PC-9 (cell line): Measurements from ENCODE around the gene MRPL34. TPM values are rescaled to one million over a fixed set of nuclear protein-coding genes. Genes with fewer than 3 reads are reported as not detected.

ENCODE experiments used
- BruUV-seq: library from RNA; stranded (reverse); fragments of 400-500 nt; replicated peaks from 2 replicates; lab custom pipeline; 2021; lab: Mats Ljungman, UMichigan
- CTCF ChIA-PET: fragments of 300-600 bp; sonication (Branson Sonifier 250); formaldehyde crosslinking; loops from one replicate; lab custom pipeline; 2022; ENCODE audit warnings: antibody characterized with exemption; lab: Charles Lee
- POLR2A ChIA-PET: fragments of 300-600 bp; sonication (Branson Sonifier 250); formaldehyde crosslinking; loops from one replicate; lab custom pipeline; 2022; ENCODE audit warnings: antibody characterized with exemption; ENCODE audit not compliant: unreplicated experiment; lab: Charles Lee
- DNase-seq, 2 experiments: peaks; one replicate each; pipeline versions ENCODE4 v3.0.0 to v3.0.0-alpha.2; 2015 to 2022; ENCODE audit warnings: mixed read lengths in 1 of 2
- H2AFZ ChIP-seq: fragments of 200-600 bp; sonication (generic); 2 replicates; pipeline ENCODE4 v1.8.1; 2017; ENCODE audit warnings: antibody characterized with exemption
- H3F3A ChIP-seq: fragments of 200-600 bp; sonication (generic); 2 replicates; pipeline ENCODE4 v1.8.1; 2017; ENCODE audit warnings: antibody characterized with exemption, mild to moderate bottlenecking, low read depth; ENCODE audit not compliant: insufficient read depth
- H3K27ac ChIP-seq: fragments of 200-600 bp; sonication (generic); 2 replicates; pipeline ENCODE4 v1.6.1; 2016; ENCODE audit warnings: mixed run types
- H3K27me3 ChIP-seq: fragments of 200-600 bp; sonication (generic); 2 replicates; pipeline ENCODE4 v1.6.1; 2016; ENCODE audit warnings: low read depth, mixed run types; ENCODE audit not compliant: insufficient read depth
- H3K36me3 ChIP-seq: fragments of 200-600 bp; sonication (generic); 2 replicates; pipeline ENCODE4 v1.6.1; 2016; ENCODE audit warnings: low read depth, mixed run types
- H3K4me1 ChIP-seq: fragments of 200-600 bp; sonication (generic); replicated peaks from 2 replicates; pipeline ENCODE4 v1.6.1; 2016; ENCODE audit warnings: mixed run types; ENCODE audit not compliant: insufficient read depth
- H3K4me2 ChIP-seq: fragments of 200-600 bp; sonication (generic); 2 replicates; pipeline ENCODE4 v1.6.1; 2017; ENCODE audit warnings: mixed run types
- H3K4me3 ChIP-seq: fragments of 200-600 bp; sonication (generic); 2 replicates; pipeline ENCODE4 v1.6.1; 2016; ENCODE audit warnings: mixed run types
- H3K79me2 ChIP-seq: fragments of 200-600 bp; sonication (generic); 2 replicates; pipeline ENCODE4 v1.6.1; 2017; ENCODE audit warnings: low read depth, mixed run types
- H3K9me2 ChIP-seq: fragments of 200-600 bp; sonication (generic); 2 replicates; pipeline ENCODE4 v1.8.1; 2017; ENCODE audit warnings: mild to moderate bottlenecking; ENCODE audit not compliant: insufficient read depth
- H3K9me3 ChIP-seq: fragments of 200-600 bp; sonication (generic); 2 replicates; pipeline ENCODE4 v1.8.1; 2016; ENCODE audit warnings: low read depth; ENCODE audit not compliant: insufficient read depth
- H4K20me1 ChIP-seq: fragments of 200-600 bp; sonication (generic); 2 replicates; pipeline ENCODE4 v1.8.1; 2017; ENCODE audit not compliant: insufficient read depth
- CTCF ChIP-seq: fragments of 200-600 bp; sonication (generic); conservative IDR thresholded peaks from 2 replicates; pipeline ENCODE4 v1.6.1; 2017; ENCODE audit warnings: mixed run types, antibody characterized with exemption, mild to moderate bottlenecking, moderate library complexity
- EZH2 ChIP-seq: fragments of 200-600 bp; sonication (generic); IDR thresholded peaks from 2 replicates; pipeline ENCODE4 v1.8.0; 2017; ENCODE audit warnings: antibody characterized with exemption, low read depth
- intact Hi-C: fragments of 100-400 bp; cut with micrococcal nuclease; formaldehyde crosslinking; loops from one replicate; pipeline ENCODE4 v1.10.0; 2022; ENCODE audit not compliant: unreplicated experiment
- total RNA-seq: library from RNA; stranded (reverse); gene quantifications from 2 replicates; pipeline ENCODE4 v1.2.3, GENCODE V29; 2021

MRPL34 gene
- total RNA-seq, 1 experiment from 2014 or later, result 64.8 TPM

- no peaks in the 10 kb centered on the region; the same call in 1 of the 2 replicates for H3K36me3 ChIP-seq
- H3K27ac ChIP-seq, result peak overlapping the region; percentile 57
- peak overlapping the region; percentile 17; the same call in 1 of the 2 replicates for H3K4me2 ChIP-seq
- 0 out of 2 replicates have a peak, but pooled peaks cover 5% of the 10 kb centered on the region for H4K20me1 ChIP-seq
- no peaks in the 10 kb centered on the region for H3K27me3 ChIP-seq
- H3K4me1 ChIP-seq, result peaks cover 37% of the 10 kb centered on the region
- H3K9me3 ChIP-seq, result no peaks in the 10 kb centered on the region
- CTCF ChIA-PET, result interaction anchor here (0.7 kb wide), 4 partner anchors 30 to 512 kb away, joined by 7 to 11 read pairs (median 10); no protein-coding TSS in a partner anchor
- TF ChIP-seq EZH2, result no peak
- TF ChIP-seq CTCF, result peak; percentile 53; the same call in 1 of the 2 replicates
- H3K79me2 ChIP-seq, result peaks cover 41% of the 10 kb centered on the region
- BruUV-seq, result no TSS peak
- H3F3A ChIP-seq, result peaks cover 63% of the 10 kb centered on the region
- POLR2A ChIA-PET, result no interaction called here
- no peak overlapping the region for H3K4me3 ChIP-seq
- intact Hi-C loops, result loop anchor here (1.0 kb wide), 1 partner anchor 173 kb away; no protein-coding TSS in a partner anchor
- H2AFZ ChIP-seq, result no peak overlapping the region
- DNase-seq, result peak; percentile 41 to 86
- H3K9me2 ChIP-seq, result no peaks in the 10 kb centered on the region
Observed at GRCh38 chr19:17296273-17296672, 9.4 kb upstream of the MRPL34 start.

GRCh38 chr19:17296976-17297375, 8.7 kb upstream of the MRPL34 start:
- H3F3A ChIP-seq, result peaks cover 63% of the 10 kb centered on the region
- 0 out of 2 replicates have a peak, but pooled peaks cover 5% of the 10 kb centered on the region for H4K20me1 ChIP-seq
- H2AFZ ChIP-seq, result no peak overlapping the region
- peaks cover 48% of the 10 kb centered on the region for H3K79me2 ChIP-seq
- TF ChIP-seq CTCF (no peak), EZH2 (no peak)
- H3K4me1 ChIP-seq, result peaks cover 35% of the 10 kb centered on the region
- H3K9me3 ChIP-seq, result no peaks in the 10 kb centered on the region
- peak in 1 of 2 experiments; percentile 84 for DNase-seq
- no TSS peak for BruUV-seq
- intact Hi-C loops, result loop anchor here (1.0 kb wide), 1 partner anchor 172 kb away; no protein-coding TSS in a partner anchor
- peak overlapping the region; percentile 17; the same call in 1 of the 2 replicates for H3K4me2 ChIP-seq
- peak overlapping the region; percentile 57 for H3K27ac ChIP-seq
- no peaks in the 10 kb centered on the region for H3K27me3 ChIP-seq
- no peaks in the 10 kb centered on the region for H3K9me2 ChIP-seq
- H3K36me3 ChIP-seq, result no peaks in the 10 kb centered on the region; the same call in 1 of the 2 replicates
- POLR2A ChIA-PET, result no interaction called here
- H3K4me3 ChIP-seq, result no peak overlapping the region
- CTCF ChIA-PET, result interaction anchor here (0.6 to 0.7 kb wide), 3 partner anchors 29 to 512 kb away, joined by 3 to 11 read pairs (median 7); no protein-coding TSS in a partner anchor

GRCh38 chr19:17300992-17301619, 4.6 kb upstream of the MRPL34 start:
- Histone ChIP-seq H3F3A (peaks cover 49% of the 10 kb centered on the region), H3K4me3 (no peak overlapping the region), H3K9me3 (no peaks in the 10 kb centered on the region), H3K27ac (no peak overlapping the region), H3K36me3 (no peaks in the 10 kb centered on the region; the same call in 1 of the 2 replicates), H3K79me2 (peaks cover 35% of the 10 kb centered on the region), H3K27me3 (no peaks in the 10 kb centered on the region), H4K20me1 (no peaks in the 10 kb centered on the region), H3K4me2 (no peak overlapping the region), H3K9me2 (no peaks in the 10 kb centered on the region), H2AFZ (no peak overlapping the region), H3K4me1 (peaks cover 42% of the 10 kb centered on the region)
- intact Hi-C loops, result loop anchor here (10.0 kb wide), 1 partner anchor 586 kb away; the partner anchor contains the start of gene NWD1
- POLR2A ChIA-PET, result interaction anchor here (0.6 to 0.7 kb wide), 2 partner anchors 16 to 37 kb away, joined by 3 to 20 read pairs; no protein-coding TSS in a partner anchor
- CTCF ChIA-PET, result no interaction called here
- no peak for DNase-seq
- no peak for TF ChIP-seq EZH2
- BruUV-seq, result no TSS peak
